ENCODE measurements around the gene PLEKHJ1. TPM values are rescaled to one million over a fixed set of nuclear protein-coding genes. Genes with fewer than 3 reads are reported as not detected.

PLEKHJ1 gene
- total and polyA plus RNA-seq, 9 of the 15 experiments (the other 6 are each of a cell fraction or from before 2014, with no cell fraction given) = 1.5 to 188 (median 63.9) TPM

DNA sequence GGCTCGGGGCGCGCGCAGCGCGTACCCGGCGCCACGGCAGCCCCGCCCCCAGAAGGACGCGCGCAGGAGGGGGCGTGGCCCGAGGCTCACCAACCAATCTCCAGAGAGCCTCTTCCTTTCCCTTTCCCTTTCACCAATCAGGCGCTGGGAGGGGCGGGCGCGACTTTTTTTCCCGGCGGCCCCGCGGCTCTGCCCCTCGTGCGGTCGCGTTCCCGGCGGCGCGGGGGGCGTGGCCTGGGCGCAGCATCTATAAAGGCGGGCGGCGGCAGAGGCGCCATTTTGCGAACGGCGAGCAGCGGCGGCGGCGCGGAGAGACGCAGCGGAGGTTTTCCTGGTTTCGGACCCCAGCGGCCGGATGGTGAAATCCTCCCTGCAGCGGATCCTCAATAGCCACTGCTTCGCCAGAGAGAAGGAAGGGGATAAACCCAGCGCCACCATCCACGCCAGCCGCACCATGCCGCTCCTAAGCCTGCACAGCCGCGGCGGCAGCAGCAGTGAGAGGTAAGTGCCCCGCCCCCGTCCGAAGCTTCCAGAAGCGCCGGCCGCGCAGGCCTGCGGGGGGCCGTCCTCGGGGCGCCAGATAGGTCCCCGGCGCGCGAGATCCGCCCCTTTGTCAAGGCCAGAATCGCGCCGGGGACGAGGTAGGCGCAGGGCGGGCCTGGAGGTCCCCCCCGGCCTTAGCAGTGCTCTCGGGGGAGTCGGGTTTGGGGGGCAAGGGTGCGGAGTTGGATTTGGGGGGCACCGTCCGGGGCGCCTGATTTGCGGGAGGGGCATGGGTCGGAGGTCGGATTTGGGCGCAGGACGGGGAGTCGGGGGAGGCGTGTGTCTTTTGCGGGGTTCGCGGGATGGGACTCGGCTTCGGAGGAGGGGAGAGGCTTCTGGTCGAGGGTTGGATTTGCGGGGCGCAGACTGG, 33.4 kb upstream of the PLEKHJ1 start (continued):
- peak; percentile 97 for TF ChIP-seq AFF4 (CRISPR knock-in tag; IDR thresholded peaks at IDR 0.05)
- no peak for TF ChIP-seq CBX5 (IDR thresholded peaks at IDR 0.05; ENCODE audit: borderline replicate concordance, low read depth)
- no peak for TF ChIP-seq CHD7 (IDR thresholded peaks at IDR 0.05; ENCODE audit: low read depth, low read length)
- no peak for TF ChIP-seq FOXO4 (CRISPR knock-in tag; IDR thresholded peaks at IDR 0.05)
- TF ChIP-seq ZBTB12 (CRISPR knock-in tag; IDR thresholded peaks at IDR 0.05) = no peak
- TF ChIP-seq NR2C2 (CRISPR knock-in tag; IDR thresholded peaks at IDR 0.05) = no peak
- TF ChIP-seq NR2C2 (tag; IDR thresholded peaks at IDR 0.05) = peak; percentile 46; the same call in 1 of the 2 replicates
- no peak for TF ChIP-seq ZNF347 (CRISPR knock-in tag; IDR thresholded peaks at IDR 0.05; ENCODE audit: low read depth)

Data from K562 (cell line).